T-helper 1 cell (primary cell): Measurements from ENCODE around the gene PELO.
"Not testable (repeated sequence)": the region's sequence is repeated elsewhere in the genome, so short reads cannot be mapped to it uniquely, and the experiment has no call there.

ENCODE experiments used
- DNase-seq, 5 donors: peaks; one replicate each; pipeline ENCODE4 v3.0.0-alpha.2; 2012 to 2020

Gene PELO

DNA sequence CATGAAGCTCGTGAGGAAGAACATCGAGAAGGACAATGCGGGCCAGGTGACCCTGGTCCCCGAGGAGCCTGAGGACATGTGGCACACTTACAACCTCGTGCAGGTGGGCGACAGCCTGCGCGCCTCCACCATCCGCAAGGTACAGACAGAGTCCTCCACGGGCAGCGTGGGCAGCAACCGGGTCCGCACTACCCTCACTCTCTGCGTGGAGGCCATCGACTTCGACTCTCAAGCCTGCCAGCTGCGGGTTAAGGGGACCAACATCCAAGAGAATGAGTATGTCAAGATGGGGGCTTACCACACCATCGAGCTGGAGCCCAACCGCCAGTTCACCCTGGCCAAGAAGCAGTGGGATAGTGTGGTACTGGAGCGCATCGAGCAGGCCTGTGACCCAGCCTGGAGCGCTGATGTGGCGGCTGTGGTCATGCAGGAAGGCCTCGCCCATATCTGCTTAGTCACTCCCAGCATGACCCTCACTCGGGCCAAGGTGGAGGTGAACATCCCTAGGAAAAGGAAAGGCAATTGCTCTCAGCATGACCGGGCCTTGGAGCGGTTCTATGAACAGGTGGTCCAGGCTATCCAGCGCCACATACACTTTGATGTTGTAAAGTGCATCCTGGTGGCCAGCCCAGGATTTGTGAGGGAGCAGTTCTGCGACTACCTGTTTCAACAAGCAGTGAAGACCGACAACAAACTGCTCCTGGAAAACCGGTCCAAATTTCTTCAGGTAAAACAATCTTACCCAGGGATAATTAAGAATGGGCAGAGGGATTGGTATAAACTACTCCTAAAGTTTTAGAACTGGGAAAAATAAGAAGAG lies 12.9 kb downstream of the PELO start:
- DNase-seq: peak; percentile 18 to 70 (median 27)

DNA sequence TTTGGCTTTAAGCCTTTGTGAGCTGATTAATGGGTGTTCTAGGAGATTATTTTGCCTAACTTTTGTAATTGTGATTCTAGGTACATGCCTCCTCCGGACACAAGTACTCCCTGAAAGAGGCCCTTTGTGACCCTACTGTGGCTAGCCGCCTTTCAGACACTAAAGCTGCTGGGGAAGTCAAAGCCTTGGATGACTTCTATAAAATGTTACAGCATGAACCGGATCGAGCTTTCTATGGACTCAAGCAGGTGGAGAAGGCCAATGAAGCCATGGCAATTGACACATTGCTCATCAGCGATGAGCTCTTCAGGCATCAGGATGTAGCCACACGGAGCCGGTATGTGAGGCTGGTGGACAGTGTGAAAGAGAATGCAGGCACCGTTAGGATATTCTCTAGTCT lies 13.6 kb downstream of the PELO start:
- no peak for DNase-seq

DNA sequence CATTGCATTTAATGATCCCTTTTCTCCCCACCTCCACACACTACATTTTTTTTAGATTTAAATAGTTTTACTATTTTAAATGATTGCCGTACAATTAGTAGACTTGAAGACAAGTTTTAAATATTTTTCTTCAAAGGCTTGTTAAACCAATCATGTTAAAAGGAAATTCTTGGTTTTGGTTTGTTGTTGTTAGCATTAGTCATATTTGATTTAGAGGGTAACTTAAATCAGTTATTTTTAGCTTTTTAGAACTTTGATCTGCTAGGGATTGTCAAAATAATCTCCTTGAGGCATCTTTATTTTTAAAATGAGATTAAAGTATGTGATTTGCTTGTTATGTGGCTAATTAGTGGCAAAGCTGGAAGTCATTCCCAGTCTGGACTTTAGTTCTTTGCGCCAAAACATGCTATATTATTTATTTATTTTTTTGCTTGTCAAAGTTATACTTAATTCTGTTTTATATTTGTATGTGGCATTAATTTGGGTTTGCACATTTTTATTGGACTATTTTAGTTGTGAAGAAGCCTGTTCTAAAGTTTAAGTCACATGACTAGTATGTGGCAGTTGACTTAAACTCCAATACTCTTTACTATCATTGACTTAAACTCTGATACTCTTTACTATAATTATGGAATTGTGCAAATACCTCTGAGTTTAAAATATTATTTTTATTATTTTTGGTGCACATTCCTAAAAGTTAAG lies 14.7 kb downstream of the PELO start:
- no peak for DNase-seq

DNA sequence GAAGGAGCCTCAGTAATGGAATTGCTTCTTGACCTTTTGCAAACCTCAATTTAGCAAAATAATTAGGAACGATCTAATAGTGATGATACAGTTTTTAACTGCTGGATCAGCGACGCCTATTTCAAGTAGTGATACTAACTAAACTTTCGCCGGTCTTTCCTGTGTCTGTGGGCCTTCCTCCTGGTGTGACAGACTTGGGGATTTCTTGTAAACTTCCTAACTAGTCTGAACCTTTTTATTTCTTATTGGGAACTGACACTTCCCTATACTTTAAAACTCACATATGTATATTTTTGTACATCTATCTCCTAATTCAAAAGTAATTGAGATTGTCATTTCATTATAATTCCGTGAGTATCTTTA lies 15.2 kb downstream of the PELO start:
- no peak for DNase-seq

DNA sequence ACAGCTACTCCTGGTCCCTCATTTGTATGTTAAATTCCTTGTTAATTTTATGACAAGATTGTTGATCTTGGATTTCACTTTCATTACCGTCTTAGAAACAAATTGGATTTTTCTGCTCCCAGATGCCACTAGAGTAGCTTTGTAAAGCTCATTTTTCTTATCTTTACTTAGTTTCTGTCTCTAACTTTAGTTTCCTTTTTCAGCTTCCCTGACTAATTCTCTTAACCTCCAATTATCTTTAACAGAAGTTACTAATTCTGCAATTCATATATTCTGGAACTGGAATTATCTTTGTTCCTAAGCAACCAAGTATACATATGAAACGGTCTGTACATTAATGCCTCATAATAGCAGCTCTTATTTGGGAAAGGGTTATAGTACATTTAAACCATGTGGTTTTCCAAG lies 16.7 kb downstream of the PELO start:
- no peak for DNase-seq

DNA sequence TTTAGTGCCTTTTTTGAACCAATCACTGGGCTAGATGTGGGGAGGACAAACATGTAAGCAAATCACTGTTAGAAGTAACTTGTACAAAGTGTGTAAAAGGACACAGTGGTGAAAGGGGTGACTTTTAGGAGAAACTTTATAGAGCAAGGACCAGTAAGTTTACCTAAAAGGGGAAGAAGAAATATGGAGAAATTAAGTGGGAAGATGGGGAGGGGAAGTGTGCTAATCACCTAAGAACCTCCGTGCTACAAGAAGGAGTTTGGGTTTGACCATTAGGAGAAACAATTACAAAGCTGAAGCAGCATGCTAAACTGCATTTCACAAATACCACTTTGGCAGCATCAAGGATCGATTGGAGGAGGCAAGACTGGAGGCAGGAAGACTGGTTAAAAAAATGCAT lies 17.3 kb downstream of the PELO start:
- no peak for DNase-seq

DNA sequence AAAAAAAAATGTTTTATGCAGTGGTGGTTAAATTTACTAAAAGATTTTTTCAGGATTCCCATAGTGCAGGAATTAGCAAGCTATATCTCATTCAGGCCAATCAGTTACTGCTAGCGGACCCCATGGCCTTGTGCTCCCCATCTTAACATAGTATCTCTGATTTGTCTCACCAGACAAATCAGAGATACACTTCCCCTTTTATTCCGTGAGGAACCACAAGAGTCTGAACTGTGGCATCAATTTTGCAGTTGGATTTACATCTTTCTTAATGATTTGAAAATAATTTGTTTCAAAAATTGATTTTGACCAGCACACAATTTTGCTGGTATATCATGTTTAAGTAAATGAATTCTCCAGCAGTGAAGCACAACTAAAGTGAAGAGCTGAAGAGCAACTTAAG lies 17.9 kb downstream of the PELO start:
- no peak for DNase-seq

DNA sequence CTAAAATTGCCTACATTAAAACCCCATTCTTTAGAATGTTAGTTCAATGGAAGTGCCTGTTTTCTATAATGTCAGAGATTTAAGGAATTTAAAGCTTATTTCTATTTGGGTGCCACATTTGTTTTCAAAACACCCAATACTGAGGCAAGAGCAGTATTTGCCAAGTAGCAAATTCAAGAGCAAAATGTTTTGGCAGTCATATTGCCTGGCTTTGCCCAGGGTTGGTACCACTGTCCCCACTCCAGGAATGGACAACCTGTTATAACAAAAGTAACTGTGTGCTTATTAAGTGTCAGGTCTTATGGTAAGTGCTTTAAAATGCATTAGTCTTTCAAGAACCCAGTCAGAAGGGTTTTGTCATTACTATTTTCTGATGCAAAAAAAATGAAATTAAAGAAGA lies 19.3 kb downstream of the PELO start:
- no peak for DNase-seq

DNA sequence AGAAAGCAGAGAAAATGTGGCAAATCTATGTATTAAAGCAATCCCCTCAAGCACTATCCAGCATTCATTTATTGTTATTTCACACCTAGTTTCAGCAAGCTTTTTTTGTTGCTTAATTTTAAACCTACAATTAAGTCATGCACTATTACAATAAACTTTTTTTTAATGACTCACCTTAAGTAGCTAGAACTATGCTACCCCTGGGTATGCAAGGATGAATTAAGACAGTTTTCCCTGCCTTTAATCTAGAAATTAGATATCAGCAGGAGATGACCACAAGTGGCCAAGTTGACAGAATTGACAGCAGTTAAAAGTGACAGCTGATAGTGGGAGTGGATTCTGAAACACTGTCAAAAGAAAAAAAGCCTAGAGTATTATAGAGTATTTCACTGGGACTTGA lies 20.0 kb downstream of the PELO start:
- no peak for DNase-seq

DNA sequence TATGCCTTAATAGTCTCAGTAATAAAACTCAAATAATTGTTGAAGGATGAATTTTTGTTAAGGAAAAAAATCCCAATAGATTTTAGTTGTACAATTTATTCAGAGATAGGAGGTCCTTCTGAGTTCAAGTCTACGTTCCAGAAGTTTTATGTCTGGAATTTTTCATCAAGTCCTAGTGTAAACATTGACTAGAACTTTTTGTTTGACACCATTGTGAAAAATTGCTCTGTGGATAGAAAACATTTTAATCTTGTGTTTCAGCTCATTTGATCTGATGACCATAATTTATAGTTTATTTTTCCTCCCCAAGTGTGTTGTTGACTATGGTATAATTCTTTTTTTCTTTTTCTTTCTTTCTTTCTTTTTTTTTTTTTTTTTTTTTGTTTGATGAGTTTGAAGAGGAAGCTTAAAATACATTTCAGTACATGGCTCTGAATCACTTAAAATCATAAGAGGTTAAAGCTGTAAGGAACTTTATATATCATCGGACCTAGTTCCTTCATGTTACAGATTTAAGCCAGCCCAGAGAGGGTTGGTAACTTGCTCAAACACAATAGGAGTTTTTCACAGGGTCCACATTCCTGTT lies 20.7 kb downstream of the PELO start:
- DNase-seq: no peak

DNA sequence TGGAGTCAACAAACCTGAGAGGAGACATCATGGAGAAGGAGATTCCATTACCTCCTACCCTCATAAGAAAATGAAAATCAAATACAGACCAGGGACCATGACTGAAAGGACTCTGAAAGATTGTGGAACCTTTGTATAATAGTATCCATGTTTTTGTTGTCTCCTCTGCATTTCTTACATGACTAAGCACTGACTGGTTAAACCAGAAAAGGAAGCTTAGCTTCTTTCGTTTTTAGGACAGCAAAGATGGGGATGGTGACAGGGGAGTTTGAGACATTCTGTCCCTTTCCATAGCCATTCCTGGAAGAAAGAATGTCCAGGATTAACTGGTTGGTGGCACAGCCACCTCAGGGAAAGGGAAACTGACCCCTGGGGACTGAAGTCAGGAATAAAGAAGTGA lies 22.2 kb downstream of the PELO start:
- peak in 1 of 5 donors; percentile 18 for DNase-seq

DNA sequence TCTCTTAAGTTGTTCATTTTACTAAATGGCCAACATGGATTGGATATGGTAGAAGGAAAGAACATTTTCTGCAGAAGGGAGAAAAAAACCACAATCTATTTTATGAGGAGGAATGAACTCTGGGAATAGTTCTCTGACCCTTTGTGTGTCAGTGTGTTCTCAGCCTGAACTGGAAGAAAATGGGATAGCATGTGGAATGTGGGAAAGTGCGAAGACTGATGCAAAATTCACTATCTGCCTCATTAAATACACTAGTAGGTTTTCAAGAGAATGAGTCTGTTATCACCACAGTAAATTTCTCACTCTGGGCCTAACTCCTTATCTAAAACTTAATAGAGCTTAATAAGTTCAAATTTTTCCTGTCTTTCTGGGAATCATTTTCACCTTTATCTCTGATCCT lies 22.7 kb downstream of the PELO start:
- no peak for DNase-seq

DNA sequence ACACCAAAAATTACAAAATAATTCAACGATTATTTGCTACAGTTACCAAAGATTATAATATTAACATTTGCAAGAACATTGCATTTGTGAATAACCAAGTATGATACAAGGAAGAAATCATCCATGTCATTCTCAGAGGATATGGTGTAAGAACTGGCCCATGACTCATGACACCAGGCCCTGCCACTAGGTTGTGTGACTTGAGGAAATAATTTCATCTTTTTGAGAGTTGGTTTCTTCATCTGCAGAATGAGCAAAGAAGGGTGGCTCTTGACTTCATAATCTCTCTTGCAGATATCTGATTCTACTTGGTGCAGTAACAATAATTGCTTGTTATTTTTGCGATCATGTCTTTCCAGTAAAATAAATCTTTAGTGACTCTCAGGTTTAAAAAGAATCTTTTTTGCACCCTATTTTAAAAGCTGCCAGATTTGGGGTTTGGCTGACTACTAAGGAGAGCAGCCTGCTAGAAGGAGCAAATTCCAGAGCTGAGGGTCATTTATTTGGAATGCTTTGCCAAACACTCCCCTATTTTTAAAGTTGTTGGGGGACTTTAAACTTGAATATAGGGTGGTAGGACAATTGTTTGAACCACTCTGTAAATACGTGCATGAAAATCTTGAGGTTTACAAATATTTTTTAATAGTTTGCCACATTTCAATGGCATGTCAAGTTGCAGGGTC lies 23.5 kb downstream of the PELO start:
- peak in 1 of 5 donors; percentile 35 for DNase-seq

DNA sequence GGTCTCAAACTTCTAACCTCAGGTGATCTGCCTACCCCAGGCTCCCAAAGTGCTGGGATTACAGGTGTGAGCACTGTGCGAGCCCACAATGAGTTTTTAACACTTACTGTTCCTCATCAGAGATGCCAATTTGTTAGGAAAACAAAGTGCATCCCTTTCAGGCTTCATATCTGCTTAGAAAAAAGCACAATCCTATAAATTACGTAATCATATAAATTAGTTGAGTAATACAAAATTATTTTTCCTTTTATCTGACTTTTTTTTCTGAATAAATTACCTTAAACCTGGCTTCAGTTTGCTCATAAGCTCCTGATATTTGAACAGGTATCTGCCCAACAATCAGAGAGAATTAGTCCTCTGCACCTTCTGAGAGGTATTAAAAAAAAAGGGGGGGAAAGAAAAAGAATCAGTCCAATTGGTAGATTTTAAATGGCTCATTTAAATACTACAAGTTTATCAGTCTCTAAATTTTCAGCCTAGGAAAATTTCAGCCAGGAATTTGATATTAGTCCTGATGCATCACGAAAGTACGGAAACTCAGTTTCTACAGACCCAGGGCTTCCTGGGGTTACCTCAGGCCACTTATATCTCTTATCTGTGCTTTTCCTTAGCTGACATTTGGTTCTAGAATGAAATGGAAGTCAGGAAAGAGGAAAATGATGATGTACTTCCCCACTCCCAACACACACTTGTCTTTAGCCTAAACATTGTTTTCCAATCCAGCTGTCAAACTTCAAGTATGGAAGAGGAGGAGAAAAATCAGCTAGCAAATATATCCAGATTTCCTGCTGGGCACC lies 26.8 kb downstream of the PELO start:
- DNase-seq: no peak

DNA sequence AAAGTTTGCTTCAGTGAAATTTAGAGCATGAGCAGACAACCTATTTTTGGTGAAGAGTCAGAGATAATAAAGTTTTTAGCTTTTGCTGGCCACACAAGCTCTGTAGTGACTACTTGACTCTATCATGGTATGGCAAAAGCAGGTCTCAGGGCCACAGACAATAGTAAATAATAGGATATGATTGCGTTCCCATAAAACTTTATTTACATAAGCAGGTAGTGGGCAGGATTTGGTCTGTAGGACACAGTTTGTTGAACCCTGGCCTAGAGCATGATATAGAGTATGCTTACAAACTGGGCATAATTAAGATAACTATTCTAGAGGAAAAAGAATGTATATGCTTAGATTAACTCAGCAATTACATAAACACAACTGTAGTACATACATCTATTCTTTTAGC lies 30.1 kb downstream of the PELO start:
- DNase-seq: no peak

DNA sequence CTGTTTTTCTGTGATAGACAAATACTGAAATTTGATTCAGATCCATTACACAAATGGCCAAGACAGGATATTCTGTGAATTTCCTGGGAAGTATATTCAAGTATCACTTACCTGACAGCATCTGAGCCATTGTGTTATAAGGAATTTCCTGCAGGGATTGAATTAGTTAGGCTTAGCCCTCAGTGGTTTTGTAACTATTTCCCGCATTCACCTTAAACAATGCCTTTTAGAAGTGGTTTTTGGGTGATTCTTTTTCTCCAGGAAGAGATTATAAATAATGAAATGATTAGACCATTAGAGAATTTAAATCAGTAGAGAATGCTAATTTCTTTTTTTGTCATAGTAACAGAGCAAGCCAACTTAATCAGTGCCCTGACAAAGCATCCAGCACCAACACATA lies 30.6 kb downstream of the PELO start:
- DNase-seq: no peak

DNA sequence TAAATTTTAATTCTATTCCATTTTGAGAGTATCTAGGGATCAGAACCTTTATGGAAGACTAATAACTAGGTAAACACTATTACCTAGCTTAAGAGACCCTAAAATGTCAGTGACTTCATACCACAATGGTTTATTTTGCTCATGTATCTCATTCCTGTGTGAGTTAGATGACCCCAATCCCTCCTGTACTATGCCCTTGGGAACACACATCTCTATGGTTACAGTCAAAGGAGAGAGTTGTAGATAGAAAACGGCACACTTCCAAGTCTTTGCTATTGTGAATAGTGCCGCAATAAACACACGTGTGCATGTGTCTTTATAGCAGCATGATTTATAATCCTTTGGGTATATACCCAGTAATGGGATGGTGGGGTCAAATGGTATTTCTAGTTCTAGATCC lies 31.1 kb downstream of the PELO start:
- DNase-seq: not testable (repeated sequence)

DNA sequence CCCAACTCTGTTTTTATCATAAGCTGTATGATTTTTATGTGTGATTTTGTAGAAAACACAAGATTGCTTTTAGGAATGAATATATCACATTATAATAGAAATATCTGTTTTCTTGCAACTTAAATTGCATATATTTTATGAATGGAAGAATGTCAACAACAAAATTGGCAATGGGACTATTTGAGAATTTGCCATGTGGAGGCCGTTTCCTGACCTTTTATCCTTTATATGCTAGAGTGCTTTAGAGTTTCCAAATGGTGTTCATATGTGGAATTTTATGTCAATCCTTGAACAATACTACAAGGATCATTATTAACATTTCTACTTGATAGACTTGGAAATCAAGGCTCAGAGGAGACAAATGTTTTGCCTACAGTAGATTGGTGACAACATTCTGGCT lies 34.2 kb downstream of the PELO start:
- DNase-seq: no peak

DNA sequence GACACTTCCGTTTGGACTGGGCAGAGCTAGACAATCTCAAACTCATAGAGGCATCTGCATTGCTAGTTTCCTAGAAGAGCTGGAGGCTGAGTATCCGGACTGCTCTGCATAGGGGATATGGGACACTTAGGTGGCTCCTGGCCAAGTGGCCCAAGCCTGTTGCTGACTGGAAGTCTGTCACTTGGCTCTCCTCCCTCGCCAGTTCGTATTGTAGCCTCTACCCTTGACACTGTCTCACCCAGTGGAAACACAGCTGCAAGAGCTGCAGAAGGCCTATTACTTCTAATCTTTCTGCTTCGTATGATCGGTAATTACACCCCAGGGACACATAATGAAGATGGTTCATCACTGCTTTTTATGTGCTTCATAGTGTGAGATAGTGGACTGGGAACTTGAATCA lies 34.7 kb downstream of the PELO start:
- no peak for DNase-seq

DNA sequence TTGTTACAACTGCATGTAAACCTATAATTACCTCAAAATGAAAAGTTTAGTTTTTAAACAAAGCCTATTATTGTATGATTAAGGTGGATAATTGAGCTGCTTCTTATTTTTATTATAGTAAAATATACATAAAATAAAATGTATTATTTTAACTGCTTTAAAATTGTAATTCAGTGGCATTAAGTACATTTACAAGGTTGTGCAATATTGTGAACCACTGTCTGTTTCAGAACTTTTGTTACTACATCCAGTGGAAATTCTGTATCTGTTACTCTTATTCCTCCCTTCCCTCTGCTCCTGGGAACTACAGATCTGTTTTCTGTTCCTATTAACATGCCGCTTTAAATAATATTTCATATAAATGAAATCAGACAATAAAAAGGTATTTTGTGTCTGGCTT lies 37.1 kb downstream of the PELO start:
- DNase-seq: no peak

DNA sequence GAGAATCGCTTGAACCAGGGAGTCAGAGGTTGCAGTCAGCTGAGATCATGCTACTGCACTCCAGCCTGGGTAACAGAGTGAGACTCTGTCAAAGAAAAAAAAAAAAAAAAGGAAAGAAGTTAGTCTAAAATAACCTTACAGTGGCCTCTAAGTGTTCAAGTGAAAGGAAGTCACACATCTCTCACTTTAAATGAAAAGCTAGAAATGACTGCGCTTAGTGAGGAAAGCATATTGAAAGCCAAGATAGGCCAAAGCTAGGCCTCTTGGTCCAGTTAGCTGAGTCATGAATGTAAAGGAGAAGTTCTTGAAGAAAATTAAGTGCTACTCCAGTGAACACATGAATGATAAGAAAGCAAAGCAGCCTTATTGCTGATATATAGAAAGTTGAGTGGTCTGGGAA lies 38.1 kb downstream of the PELO start:
- peak in 1 of 5 donors; percentile 77 for DNase-seq

DNA sequence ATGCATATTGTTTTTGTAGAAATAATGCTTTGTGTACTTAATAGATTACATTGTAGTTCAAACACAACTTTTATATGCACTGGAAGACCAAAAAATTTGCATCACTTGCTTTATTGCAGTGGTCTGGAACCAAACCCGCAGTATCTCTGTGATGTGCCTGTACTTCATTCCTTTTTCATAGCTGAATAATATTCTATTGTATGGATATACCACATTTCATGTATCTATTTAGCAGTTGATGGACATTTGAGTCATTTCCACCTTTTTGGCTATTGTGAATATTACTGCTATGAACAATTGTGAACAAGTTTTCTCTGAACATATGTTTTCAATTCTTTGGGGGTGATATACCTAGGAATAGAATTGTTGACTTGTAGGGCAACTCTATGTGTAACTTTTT lies 40.1 kb downstream of the PELO start:
- no peak for DNase-seq

DNA sequence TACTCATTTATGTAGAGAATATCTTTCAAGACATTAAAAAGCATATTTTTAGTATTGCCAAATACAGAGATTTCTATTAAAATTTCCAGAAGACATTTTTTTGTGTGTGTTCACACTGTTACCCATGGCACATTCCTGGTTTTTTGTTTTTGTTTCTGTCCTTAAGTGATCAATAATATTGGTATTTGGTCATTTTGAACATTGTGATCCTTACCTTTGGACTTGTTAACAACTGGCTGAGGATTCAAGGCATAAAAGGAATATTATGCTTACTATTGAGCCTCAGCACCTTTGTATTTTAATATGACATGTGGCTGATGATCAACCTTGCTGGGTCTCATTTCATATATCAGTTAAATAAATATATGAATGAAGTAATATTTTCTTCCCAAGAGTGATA lies 41.9 kb downstream of the PELO start:
- no peak for DNase-seq
